Muscle layer of duodenum (tissue), 2 donors: ENCODE results near the gene STAG1.
"Not testable (repeated sequence)": the region's sequence is repeated elsewhere in the genome, so short reads cannot be mapped to it uniquely, and the experiment has no call there.

ENCODE experiments used
- H3K27ac ChIP-seq: one replicate; pipeline ENCODE4 v1.7.0; 2013; ENCODE audit warnings: mild to moderate bottlenecking, low read length
- H3K27me3 ChIP-seq: one replicate; pipeline ENCODE4 v1.7.0; 2013; ENCODE audit warnings: low read depth, mild to moderate bottlenecking, control low read depth, low read length
- H3K36me3 ChIP-seq, 2 donors: one replicate each; pipeline ENCODE4 v1.7.0; 2013; ENCODE audit warnings: low read length in 2 of 2, control low read depth in 1 of 2, mild to moderate bottlenecking in 1 of 2; ENCODE audit not compliant: insufficient read depth in 2 of 2, control insufficient read depth in 1 of 2
- H3K4me1 ChIP-seq, 2 donors: one replicate each; pipeline ENCODE4 v1.7.0; 2013; ENCODE audit warnings: low read length in 2 of 2, mild to moderate bottlenecking in 2 of 2, control low read depth in 1 of 2, moderate library complexity in 1 of 2; ENCODE audit not compliant: insufficient read depth in 2 of 2, control insufficient read depth in 1 of 2
- H3K4me3 ChIP-seq, 2 donors: one replicate each; pipeline ENCODE4 v1.7.0; 2013; ENCODE audit warnings: low read length in 2 of 2, low read depth in 1 of 2, mild to moderate bottlenecking in 1 of 2
- H3K9me3 ChIP-seq, 2 donors: one replicate each; pipeline ENCODE4 v1.7.0; 2013; ENCODE audit warnings: low read length in 2 of 2, control low read depth in 1 of 2, mild to moderate bottlenecking in 1 of 2; ENCODE audit not compliant: control insufficient read depth in 1 of 2
- donor health status: healthy.

The STAG1 gene

DNA sequence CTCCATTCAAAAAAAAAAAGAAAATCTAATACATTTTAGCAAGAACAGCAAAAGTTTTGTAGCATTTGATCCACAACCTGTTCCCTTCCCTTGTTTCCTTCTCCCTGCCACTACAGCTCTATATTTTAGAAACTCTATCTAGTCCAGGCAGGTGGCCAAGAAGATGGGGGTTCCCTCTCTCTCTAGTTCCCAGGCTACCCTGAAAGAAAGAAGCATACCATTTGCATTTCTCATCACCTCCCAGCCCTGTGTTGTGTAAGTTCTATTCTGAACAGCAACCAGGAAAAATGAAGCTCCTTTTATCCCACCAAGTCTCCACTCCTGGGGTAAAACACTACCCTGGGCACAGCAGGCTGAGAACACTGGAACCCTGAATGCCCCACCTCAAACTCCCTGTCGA is 402.0 kb downstream of the STAG1 start:
- Histone ChIP-seq H3K4me1 (peaks cover 0 to 10% of the 10 kb centered on the region in 2 donors), H3K36me3 (peaks cover 5 to 6% of the 10 kb centered on the region in 2 donors), H3K27me3 (no peaks in the 10 kb centered on the region), H3K9me3 (no peaks in the 10 kb centered on the region), H3K4me3 (no peak overlapping the region), H3K27ac (peak overlapping the region; percentile 70)

DNA sequence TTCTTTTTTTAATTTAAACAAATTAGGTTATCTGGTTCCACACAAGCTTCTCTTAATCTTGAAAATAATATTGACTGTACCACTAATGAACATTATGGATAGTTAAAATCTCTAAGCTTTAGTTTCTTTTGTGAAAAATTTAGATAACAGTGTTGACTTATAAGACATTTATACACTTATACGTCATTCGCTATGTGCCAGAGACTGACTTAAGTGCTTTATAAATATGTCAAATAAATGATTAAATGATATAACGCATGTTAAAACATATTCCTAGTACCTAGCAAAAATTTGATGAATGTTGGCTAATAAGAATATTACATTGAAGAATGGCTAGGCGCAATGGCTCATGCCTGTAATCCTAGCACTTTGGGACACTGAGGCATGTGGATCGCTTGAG is 405.7 kb downstream of the STAG1 start:
- peaks cover 5 to 6% of the 10 kb centered on the region in 2 donors for H3K36me3 ChIP-seq
- H3K9me3 ChIP-seq, result no peaks in the 10 kb centered on the region
- no peaks in the 10 kb centered on the region for H3K27me3 ChIP-seq
- peaks cover 0 to 17% of the 10 kb centered on the region in 2 donors for H3K4me1 ChIP-seq
- no peak overlapping the region for H3K27ac ChIP-seq
- H3K4me3 ChIP-seq, result no peak overlapping the region

DNA sequence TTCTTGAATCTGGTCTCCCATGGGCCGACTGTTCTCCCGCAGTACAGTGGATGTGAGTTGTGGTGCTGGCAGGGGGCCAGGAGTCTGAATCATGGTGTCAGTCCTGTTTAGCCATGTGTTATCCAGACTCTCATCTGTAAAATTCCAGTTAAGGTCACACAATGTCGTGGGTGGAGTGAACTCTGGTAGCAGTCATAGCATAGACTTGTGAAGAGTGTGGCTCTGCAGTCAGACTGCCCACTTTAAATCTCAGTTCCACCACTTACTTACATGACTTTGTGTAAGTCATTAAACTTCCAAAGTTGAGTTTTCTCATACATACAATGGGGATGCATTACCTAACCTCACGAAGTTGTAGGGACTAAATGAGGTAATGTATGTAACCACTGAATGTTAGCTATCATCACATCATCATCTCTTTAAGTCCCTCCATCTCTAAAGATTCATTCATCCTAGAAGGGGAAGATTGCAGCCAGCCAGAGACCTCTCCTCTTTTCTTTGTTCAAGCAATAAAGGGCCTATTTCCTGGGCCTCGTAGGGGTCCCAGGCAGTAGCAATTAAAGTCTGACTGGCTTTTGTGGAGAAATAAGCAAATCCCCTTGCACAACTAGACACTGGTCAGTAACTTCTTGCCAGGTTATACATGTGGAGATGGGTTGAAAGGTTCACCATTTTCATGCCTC is 408.2 kb downstream of the STAG1 start:
- peak overlapping the region; percentile 54 for H3K27ac ChIP-seq

DNA sequence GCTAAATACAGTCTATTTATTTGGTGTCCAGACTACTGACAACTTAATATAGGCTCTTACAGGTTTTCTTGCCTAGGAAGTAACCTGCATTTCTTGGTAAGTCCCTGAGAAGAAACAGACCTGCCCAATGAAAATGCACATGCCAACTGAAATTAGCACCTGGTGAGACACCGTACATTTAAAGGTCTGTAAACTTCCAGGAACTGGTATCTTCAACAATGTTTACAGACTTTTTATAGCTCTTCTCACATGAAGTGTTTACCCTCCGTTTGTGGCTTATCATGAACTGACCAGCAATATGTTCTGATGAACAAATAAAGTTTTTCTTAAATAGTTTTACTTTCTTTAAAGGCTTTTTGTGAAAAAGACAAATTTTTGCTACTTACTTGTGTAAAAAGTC is 408.7 kb downstream of the STAG1 start:
- Histone ChIP-seq H3K27me3 (no peaks in the 10 kb centered on the region), H3K4me1 (peaks cover 0 to 7% of the 10 kb centered on the region in 2 donors), H3K9me3 (no peaks in the 10 kb centered on the region), H3K27ac (peak overlapping the region; percentile 54), H3K36me3 (peaks cover 9 to 26% of the 10 kb centered on the region in 2 donors), H3K4me3 (no peak overlapping the region)

More for the DNA sequence above, 408.2 kb downstream of the STAG1 start:
- Histone ChIP-seq H3K27me3 (no peaks in the 10 kb centered on the region), H3K4me1 (peaks cover 0 to 7% of the 10 kb centered on the region in 2 donors), H3K4me3 (no peak overlapping the region), H3K36me3 (peaks cover 6 to 22% of the 10 kb centered on the region in 2 donors), H3K9me3 (no peaks in the 10 kb centered on the region)

DNA sequence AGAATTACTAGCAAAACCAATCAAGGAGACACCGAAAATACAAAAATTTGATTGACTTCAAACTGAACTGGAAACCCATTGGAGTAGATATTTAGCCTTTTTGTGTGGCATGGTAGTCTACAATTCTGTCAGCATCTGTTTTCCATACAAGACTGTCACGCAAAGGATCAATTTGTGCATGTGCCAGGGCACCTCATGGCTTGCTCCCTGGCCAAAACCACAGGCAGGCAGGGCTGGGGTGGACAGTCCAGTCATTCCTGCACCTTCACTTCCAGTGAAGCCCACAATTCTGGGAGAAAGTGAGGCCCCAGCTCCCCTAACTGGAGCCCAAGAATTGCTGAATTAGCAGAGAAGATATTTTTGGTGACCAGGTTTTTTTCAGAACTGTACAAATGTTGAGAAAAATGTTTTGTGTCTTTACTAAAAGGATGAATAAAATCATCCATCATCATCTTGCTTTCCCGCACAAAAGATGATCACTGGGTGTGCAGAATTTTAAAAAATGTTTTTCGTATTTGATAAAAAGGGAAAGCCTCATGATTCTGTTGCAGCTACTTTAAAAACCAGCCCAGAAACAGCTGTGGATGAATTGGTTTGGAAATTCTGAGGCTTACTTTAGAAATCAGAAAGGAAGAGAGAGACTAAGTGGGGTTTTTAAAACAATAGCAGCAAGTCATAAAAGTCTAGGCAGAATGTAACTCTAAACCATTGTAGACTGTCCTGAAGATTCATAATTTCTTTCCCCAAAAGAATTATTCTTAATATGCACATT is 415.7 kb downstream of the STAG1 start:
- Histone ChIP-seq H3K27ac (no peak overlapping the region), H3K4me3 (no peak overlapping the region), H3K27me3 (no peaks in the 10 kb centered on the region), H3K36me3 (peaks cover 27 to 55% of the 10 kb centered on the region in 2 donors), H3K4me1 (no peaks in the 10 kb centered on the region), H3K9me3 (no peaks in the 10 kb centered on the region)

DNA sequence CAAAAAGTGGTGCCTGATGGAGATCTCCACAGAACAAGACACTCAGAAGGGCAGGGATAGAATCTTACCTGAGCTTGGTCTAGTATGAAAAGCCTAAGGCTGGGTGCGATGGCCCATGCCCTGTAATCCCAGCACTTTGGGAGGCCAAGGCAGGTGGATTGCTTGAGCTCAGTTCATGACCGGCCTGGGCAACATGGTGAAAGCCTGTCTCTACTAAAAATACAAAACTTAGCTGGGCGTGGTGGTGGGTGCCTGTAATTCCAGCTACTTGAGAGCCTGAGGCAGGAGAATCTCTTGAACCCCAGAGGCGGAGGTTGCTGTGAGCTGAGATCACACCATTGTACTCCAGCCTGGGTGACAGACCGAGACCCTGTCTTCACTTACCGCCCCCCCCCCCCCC is 417.5 kb downstream of the STAG1 start:
- H3K4me3 ChIP-seq, H3K4me1 ChIP-seq, H3K9me3 ChIP-seq, H3K27ac ChIP-seq, H3K27me3 ChIP-seq: not testable (repeated sequence)
- peaks cover 29 to 40% of the 10 kb centered on the region in 2 donors for H3K36me3 ChIP-seq

DNA sequence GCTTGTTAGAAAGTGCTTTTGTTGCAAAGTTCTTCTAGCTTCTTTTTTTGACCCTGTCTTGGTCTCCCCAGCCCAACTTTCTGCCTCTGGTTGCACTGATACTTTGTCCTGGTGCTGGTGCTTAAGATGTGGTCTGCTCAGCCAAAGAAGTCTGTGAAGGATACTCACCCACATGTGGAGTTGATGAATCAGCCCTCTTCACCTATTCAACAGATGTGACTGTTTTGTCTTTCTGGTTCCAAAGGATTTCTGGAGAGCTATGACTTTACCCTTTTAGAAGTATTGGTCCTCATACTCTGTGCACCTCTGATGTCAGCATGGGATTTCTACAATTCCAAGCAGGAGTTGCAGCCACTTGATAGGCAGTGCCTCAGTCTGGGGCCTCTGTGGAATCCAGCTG is 418.0 kb downstream of the STAG1 start:
- no peaks in the 10 kb centered on the region for H3K4me1 ChIP-seq
- no peak overlapping the region for H3K27ac ChIP-seq
- H3K9me3 ChIP-seq, result no peaks in the 10 kb centered on the region
- H3K27me3 ChIP-seq, result no peaks in the 10 kb centered on the region
- H3K4me3 ChIP-seq, result no peak overlapping the region
- H3K36me3 ChIP-seq, result peaks cover 33 to 39% of the 10 kb centered on the region in 2 donors

DNA sequence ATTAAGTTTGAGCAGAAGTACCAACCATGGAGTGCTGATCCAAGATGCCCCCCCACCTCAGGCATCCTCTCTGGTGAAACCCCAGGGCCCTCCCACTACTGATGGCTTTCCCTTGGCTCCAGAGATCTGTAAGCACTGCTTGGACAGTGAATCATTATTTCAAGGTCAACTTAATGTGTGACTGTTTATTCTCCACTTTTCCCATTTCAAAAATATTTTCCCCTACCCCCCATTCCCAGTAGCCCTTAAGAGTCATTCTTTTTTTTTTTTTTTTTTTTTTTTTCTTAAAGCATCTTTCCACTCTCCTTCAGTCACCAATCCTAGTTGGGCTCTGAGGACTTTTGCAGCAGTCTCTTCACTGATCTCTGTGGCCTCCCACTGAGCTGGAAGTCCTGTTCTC is 419.4 kb downstream of the STAG1 start:
- no peaks in the 10 kb centered on the region for H3K9me3 ChIP-seq
- H3K4me1 ChIP-seq, result no peaks in the 10 kb centered on the region
- H3K27me3 ChIP-seq, result no peaks in the 10 kb centered on the region
- H3K27ac ChIP-seq, result no peak overlapping the region
- no peak overlapping the region for H3K4me3 ChIP-seq
- H3K36me3 ChIP-seq, result peaks cover 38 to 47% of the 10 kb centered on the region in 2 donors

DNA sequence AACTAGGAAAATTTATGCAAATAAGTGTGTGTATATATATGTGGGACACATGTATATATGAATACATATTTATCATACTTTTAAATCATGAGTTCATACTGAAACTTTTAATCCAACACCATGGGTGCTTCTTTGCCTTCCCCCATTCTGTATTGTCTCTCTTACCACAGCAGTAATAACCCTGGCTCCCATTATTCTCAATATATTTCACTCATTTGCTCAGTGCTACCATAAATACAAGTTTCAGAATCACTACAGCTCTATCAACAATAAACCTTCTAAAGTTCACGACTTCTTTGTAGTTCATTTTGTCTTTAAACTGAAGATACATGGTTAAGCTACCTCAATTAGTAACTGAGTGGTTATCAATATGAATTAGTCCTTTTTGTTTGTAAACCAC is 419.9 kb downstream of the STAG1 start:
- Histone ChIP-seq H3K36me3 (peaks cover 40 to 52% of the 10 kb centered on the region in 2 donors), H3K9me3 (no peaks in the 10 kb centered on the region), H3K27ac (no peak overlapping the region), H3K4me3 (no peak overlapping the region), H3K4me1 (no peaks in the 10 kb centered on the region), H3K27me3 (no peaks in the 10 kb centered on the region)

DNA sequence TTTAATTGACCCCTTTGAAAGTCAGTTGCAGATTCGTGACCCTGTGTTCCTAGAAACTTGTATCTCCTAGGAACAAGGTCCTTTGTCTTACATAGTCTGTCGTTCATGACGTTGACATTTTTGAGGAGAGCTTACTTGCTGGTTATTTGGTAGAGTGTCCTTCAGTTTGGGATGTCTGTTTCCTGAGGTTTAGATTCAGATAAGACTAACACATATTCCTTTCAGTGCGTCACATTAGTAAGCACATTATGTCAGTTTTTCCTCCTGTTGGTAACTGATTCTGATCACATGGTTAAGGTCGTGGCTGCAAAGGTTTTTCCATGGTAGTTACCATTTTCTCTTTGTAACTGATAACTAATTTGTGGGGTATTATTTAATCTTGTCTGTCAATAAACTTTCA is 421.3 kb downstream of the STAG1 start:
- Histone ChIP-seq H3K36me3 (peaks cover 43 to 60% of the 10 kb centered on the region in 2 donors), H3K27me3 (no peaks in the 10 kb centered on the region), H3K4me3 (no peak overlapping the region), H3K9me3 (no peaks in the 10 kb centered on the region), H3K27ac (no peak overlapping the region), H3K4me1 (no peaks in the 10 kb centered on the region)

DNA sequence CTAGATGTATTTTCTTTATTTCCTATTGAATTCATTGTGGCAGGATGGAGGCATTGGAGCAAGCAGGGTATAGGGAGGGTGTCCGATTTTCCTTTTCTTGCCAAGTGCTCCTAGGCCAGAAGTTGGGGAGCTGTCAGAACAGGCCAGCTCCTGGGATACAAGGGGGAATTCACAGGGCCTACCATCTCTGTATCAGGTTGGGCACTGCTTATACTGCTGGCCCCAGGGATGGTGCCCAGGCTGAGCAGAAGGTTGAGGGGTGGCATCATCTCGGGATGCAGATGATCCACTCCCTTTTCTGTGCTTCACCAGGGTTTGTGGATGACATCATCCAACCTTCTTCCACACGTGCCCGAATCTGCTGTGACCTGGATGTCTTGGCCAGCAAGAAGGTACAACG is 422.6 kb downstream of the STAG1 start:
- no peaks in the 10 kb centered on the region for H3K9me3 ChIP-seq
- H3K27me3 ChIP-seq, result no peaks in the 10 kb centered on the region
- H3K4me3 ChIP-seq, result no peak overlapping the region
- peaks cover 39 to 54% of the 10 kb centered on the region in 2 donors for H3K36me3 ChIP-seq
- no peak overlapping the region for H3K27ac ChIP-seq
- no peaks in the 10 kb centered on the region for H3K4me1 ChIP-seq
